PC-3 (cell line): ENCODE measurements around the gene PDHA1. TPM values are rescaled to one million over a fixed set of nuclear protein-coding genes. Genes with fewer than 3 reads are reported as not detected.

ENCODE experiments used
- ATAC-seq: fragments of 200-7000 bp; cut with Tn5 transposase; 2 replicates; pipeline ENCODE4 v1.9.1; 2020; ENCODE audit warnings: mild to moderate bottlenecking, moderate library complexity
- BruUV-seq: library from RNA; stranded (reverse); fragments of 400-500 nt; replicated peaks from 2 replicates; lab custom pipeline; 2021; lab: Mats Ljungman, UMichigan
- CTCF ChIA-PET: fragments of 300-600 bp; sonication (Branson Sonifier 250); formaldehyde crosslinking; loops from one replicate; lab custom pipeline; 2022; ENCODE audit warnings: antibody characterized with exemption; lab: Charles Lee
- POLR2A ChIA-PET: fragments of 300-600 bp; sonication (Branson Sonifier 250); formaldehyde crosslinking; loops from one replicate; lab custom pipeline; 2022; ENCODE audit warnings: antibody characterized with exemption; ENCODE audit not compliant: unreplicated experiment; lab: Charles Lee
- DNase-seq: peaks from one replicate; pipeline ENCODE4 v3.0.0-alpha.2; 2015
- H2AFZ ChIP-seq: fragments of 300-600 bp; sonication (generic); 2 replicates; pipeline ENCODE4 v1.6.0; 2016; ENCODE audit warnings: antibody characterized with exemption, low read length
- H3F3A ChIP-seq: fragments of 300-600 bp; sonication (generic); one replicate; pipeline ENCODE4 v1.6.0; 2017; ENCODE audit warnings: antibody characterized with exemption, low read length, control low read depth, mild to moderate bottlenecking; ENCODE audit not compliant: unreplicated experiment
- H3K27ac ChIP-seq: fragments of 300-600 bp; sonication (generic); 2 replicates; pipeline ENCODE4 v1.5.1; 2016; ENCODE audit warnings: mild to moderate bottlenecking, low read length
- H3K27me3 ChIP-seq: fragments of 300-600 bp; sonication (generic); 2 replicates; pipeline ENCODE4 v1.6.1; 2016; ENCODE audit warnings: low read length, mixed read lengths
- H3K36me3 ChIP-seq: fragments of 300-600 bp; sonication (generic); 2 replicates; pipeline ENCODE4 v1.6.1; 2016; ENCODE audit warnings: low read depth, mixed run types, low read length, mixed read lengths
- H3K4me1 ChIP-seq: fragments of 300-600 bp; sonication (generic); 2 replicates; pipeline ENCODE4 v1.5.1; 2016; ENCODE audit warnings: low read length; ENCODE audit not compliant: insufficient read depth
- H3K4me2 ChIP-seq: fragments of 300-600 bp; sonication (generic); 2 replicates; pipeline ENCODE4 v1.6.0; 2016; ENCODE audit warnings: low read length
- H3K4me3 ChIP-seq: fragments of 300-600 bp; sonication (generic); 2 replicates; pipeline ENCODE4 v1.5.1; 2016; ENCODE audit warnings: mild to moderate bottlenecking, low read length, mixed read lengths
- H3K79me2 ChIP-seq: fragments of 300-600 bp; sonication (generic); 2 replicates; pipeline ENCODE4 v1.6.1; 2017; ENCODE audit warnings: low read length, mixed read lengths
- H3K9ac ChIP-seq: fragments of 300-600 bp; sonication (generic); 2 replicates; pipeline ENCODE4 v1.6.0; 2016; ENCODE audit warnings: mild to moderate bottlenecking, low read length
- H3K9me2 ChIP-seq: fragments of 300-600 bp; sonication (generic); replicated peaks from 2 replicates; pipeline ENCODE4 v1.6.1; 2016; ENCODE audit warnings: mixed run types, low read length, mixed read lengths
- H3K9me3 ChIP-seq: fragments of 300-600 bp; sonication (generic); 2 replicates; pipeline ENCODE4 v1.6.1; 2016; ENCODE audit warnings: low read length, mixed read lengths
- H4K20me1 ChIP-seq: fragments of 300-600 bp; sonication (generic); 2 replicates; pipeline ENCODE4 v1.6.1; 2016; ENCODE audit warnings: low read length, mixed read lengths
- CTCF ChIP-seq: fragments of 300-600 bp; sonication (generic); conservative IDR thresholded peaks from 2 replicates; pipeline ENCODE4 v1.5.1; 2017; ENCODE audit warnings: antibody characterized with exemption, low read depth, mild to moderate bottlenecking, low read length
- EZH2 ChIP-seq: fragments of 300-600 bp; sonication (generic); IDR thresholded peaks from one replicate; pipeline ENCODE4 v1.6.1; 2017; ENCODE audit warnings: antibody characterized with exemption, mild to moderate bottlenecking, low read length; ENCODE audit not compliant: unreplicated experiment
- EZH2phosphoT487 ChIP-seq: fragments of 300-600 bp; sonication (generic); IDR thresholded peaks from 2 replicates; pipeline ENCODE4 v1.6.1; 2018; ENCODE audit warnings: mild to moderate bottlenecking, antibody characterized with exemption, low read length, borderline replicate concordance
- intact Hi-C: fragments of 100-400 bp; cut with micrococcal nuclease; formaldehyde crosslinking; loops from 2 replicates; pipeline ENCODE4 v1.9.0; 2023
- total RNA-seq: library from RNA; depleted of rRNA; stranded (reverse); fragments of >200 nt; gene quantifications from 2 replicates; pipeline ENCODE4 v1.2.3, GENCODE V29; 2014

PDHA1 gene
- total RNA-seq, 1 experiment from 2014 or later, result 408 TPM

DNA sequence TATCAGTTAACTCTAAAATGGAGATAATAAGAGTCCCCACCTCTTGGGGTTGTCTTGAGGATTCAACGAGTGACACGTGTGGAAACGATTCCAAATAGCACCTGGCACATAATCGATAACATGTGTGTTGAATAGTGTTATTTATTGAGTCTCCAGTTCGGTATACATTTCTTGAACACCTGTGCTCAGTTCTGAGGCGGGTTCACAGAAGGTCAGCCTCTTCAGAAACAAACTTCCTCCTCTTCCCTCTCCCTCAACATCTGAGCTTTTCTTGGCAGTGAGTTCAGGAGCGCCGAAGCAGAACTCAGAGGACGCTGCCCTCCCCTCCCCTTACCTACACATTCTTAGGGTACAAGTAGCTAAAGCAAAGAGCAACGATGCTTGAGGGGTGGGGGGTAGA, 934 bp downstream of the PDHA1 start:
- H3K79me2 ChIP-seq, result peaks cover 48% of the 10 kb centered on the region
- peak overlapping the region; percentile 98 for H3K4me2 ChIP-seq
- peaks cover 12% of the 10 kb centered on the region; the same call in 1 of the 2 replicates for H3K4me1 ChIP-seq
- H3K9me3 ChIP-seq, result no peaks in the 10 kb centered on the region
- H3K36me3 ChIP-seq, result peaks cover 7% of the 10 kb centered on the region; the same call in 1 of the 2 replicates
- no peaks in the 10 kb centered on the region for H3K9me2 ChIP-seq
- H2AFZ ChIP-seq, result no peak overlapping the region
- H3K4me3 ChIP-seq, result peak overlapping the region; percentile 80
- ATAC-seq (no peak), DNase-seq (no peak)
- intact Hi-C loops, result no loop called here
- no peak overlapping the region for H3K27ac ChIP-seq
- TF ChIP-seq CTCF, result no peak
- no peak for TF ChIP-seq EZH2phosphoT487
- no peak for TF ChIP-seq EZH2
- no peaks in the 10 kb centered on the region for H3F3A ChIP-seq
- H3K27me3 ChIP-seq, result no peaks in the 10 kb centered on the region
- ChIA-PET POLR2A (interaction anchor here (0.6 kb wide), 1 partner anchor 1467 kb away, joined by 3 read pairs; no protein-coding TSS in a partner anchor), CTCF (no interaction called here)
- H4K20me1 ChIP-seq, result peaks cover 19% of the 10 kb centered on the region; the same call in 1 of the 2 replicates
- BruUV-seq, result TSS peak; percentile 52
- H3K9ac ChIP-seq, result peak overlapping the region; percentile 92

GRCh38 chrX:19347916-19348315, 4.2 kb downstream of the PDHA1 start:
- Histone ChIP-seq H3K79me2 (peaks cover 48% of the 10 kb centered on the region), H2AFZ (no peak overlapping the region), H3K4me1 (peaks cover 12% of the 10 kb centered on the region; the same call in 1 of the 2 replicates), H3K9me2 (no peaks in the 10 kb centered on the region), H3K36me3 (peaks cover 31% of the 10 kb centered on the region; the same call in 1 of the 2 replicates), H3K4me3 (no peak overlapping the region), H4K20me1 (peaks cover 21% of the 10 kb centered on the region; the same call in 1 of the 2 replicates), H3K27me3 (no peaks in the 10 kb centered on the region), H3F3A (no peaks in the 10 kb centered on the region), H3K9me3 (no peaks in the 10 kb centered on the region), H3K4me2 (no peak overlapping the region), H3K27ac (no peak overlapping the region), H3K9ac (no peak overlapping the region)
- intact Hi-C loops, result no loop called here
- ChIA-PET POLR2A (no interaction called here), CTCF (no interaction called here)
- DNase-seq (no peak), ATAC-seq (no peak)
- TF ChIP-seq EZH2, result no peak
- TF ChIP-seq EZH2phosphoT487, result no peak
- no peak for TF ChIP-seq CTCF
- no TSS peak for BruUV-seq

DNA sequence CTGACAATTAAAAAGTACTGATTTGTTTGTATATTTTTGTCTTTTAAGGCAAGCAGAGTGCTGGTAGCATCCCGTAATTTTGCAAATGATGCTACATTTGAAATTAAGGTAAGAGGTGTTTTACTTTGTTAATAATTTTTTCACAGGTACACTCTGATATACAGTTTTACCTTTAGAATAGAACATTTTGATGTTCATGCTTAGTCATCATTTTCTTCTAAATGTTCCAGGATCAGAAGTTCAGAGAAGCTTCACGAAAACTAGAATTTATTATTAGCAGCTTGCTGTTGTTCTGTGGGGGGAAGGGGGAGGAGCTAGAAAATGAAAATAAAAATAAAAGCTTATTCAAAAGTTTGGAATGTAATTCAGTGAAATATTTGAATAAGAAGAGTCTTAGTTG, 5.5 kb downstream of the PDHA1 start:
- POLR2A ChIA-PET, result no interaction called here
- H4K20me1 ChIP-seq, result peaks cover 21% of the 10 kb centered on the region; the same call in 1 of the 2 replicates
- no peak for TF ChIP-seq EZH2phosphoT487
- no peak for TF ChIP-seq EZH2
- no peak for TF ChIP-seq CTCF

More for the DNA sequence above, 5.5 kb downstream of the PDHA1 start:
- no peak for ATAC-seq
- peaks cover 31% of the 10 kb centered on the region; the same call in 1 of the 2 replicates for H3K36me3 ChIP-seq
- BruUV-seq, result no TSS peak
- no peaks in the 10 kb centered on the region for H3K9me2 ChIP-seq
- DNase-seq, result no peak
- no peak overlapping the region for H3K27ac ChIP-seq
- peaks cover 42% of the 10 kb centered on the region for H3K79me2 ChIP-seq
- no peaks in the 10 kb centered on the region for H3K9me3 ChIP-seq
- no peak overlapping the region for H3K4me2 ChIP-seq
- H3F3A ChIP-seq, result no peaks in the 10 kb centered on the region
- H3K27me3 ChIP-seq, result no peaks in the 10 kb centered on the region
- H3K4me1 ChIP-seq, result 0 out of 2 replicates have a peak, but pooled peaks cover 7% of the 10 kb centered on the region
- intact Hi-C loops, result no loop called here
- H2AFZ ChIP-seq, result no peak overlapping the region
- H3K9ac ChIP-seq, result no peak overlapping the region
- H3K4me3 ChIP-seq, result no peak overlapping the region
- CTCF ChIA-PET, result no interaction called here
